ENCODE data around the gene HTRA1.

The HTRA1 gene

GRCh38 chr10:122480146-122480833 is 18.9 kb downstream of the HTRA1 start:
- H3K27ac ChIP-seq, result peak overlapping the region; percentile 75
- no peak for TF ChIP-seq CTCF (conservative IDR thresholded peaks at IDR 0.05; ENCODE audit: low read depth)
- no peak for DNase-seq (ENCODE audit: low spot score)
- POLR2A ChIA-PET (ENCODE audit: low non-redundant PET), result no interaction called here
- CTCF ChIA-PET, result interaction anchor here (0.6 to 1.1 kb wide), 2 partner anchors 11 to 125 kb away, joined by 3 to 4 read pairs; no protein-coding TSS in a partner anchor

GRCh38 chr10:122481296-122482056 is 20.1 kb downstream of the HTRA1 start:
- H3K27ac ChIP-seq, result peak overlapping the region; percentile 56
- ChIA-PET CTCF (interaction anchor here (0.6 kb wide), 1 partner anchor 84 kb away, joined by 4 read pairs; no protein-coding TSS in a partner anchor), POLR2A (ENCODE audit: low non-redundant PET) (no interaction called here)
- no peak for TF ChIP-seq CTCF (conservative IDR thresholded peaks at IDR 0.05; ENCODE audit: low read depth)
- DNase-seq (ENCODE audit: low spot score), result no peak

GRCh38 chr10:122484276-122485060 is 23.1 kb downstream of the HTRA1 start:
- no peak for DNase-seq (ENCODE audit: low spot score)
- CTCF ChIA-PET, result no interaction called here
- POLR2A ChIA-PET (ENCODE audit: low non-redundant PET), result no interaction called here

GRCh38 chr10:122485670-122486069 is 24.3 kb downstream of the HTRA1 start:
- DNase-seq (ENCODE audit: low spot score), result no peak
- ChIA-PET CTCF (no interaction called here), POLR2A (ENCODE audit: low non-redundant PET) (no interaction called here)
- H3K27ac ChIP-seq, result peak overlapping the region; percentile 60
- no peak for TF ChIP-seq CTCF (conservative IDR thresholded peaks at IDR 0.05; ENCODE audit: low read depth)

More at GRCh38 chr10:122484276-122485060, 23.1 kb downstream of the HTRA1 start:
- peak overlapping the region; percentile 63 for H3K27ac ChIP-seq
- no peak for TF ChIP-seq CTCF (conservative IDR thresholded peaks at IDR 0.05; ENCODE audit: low read depth)

GRCh38 chr10:122486406-122487080 is 25.2 kb downstream of the HTRA1 start:
- CTCF ChIA-PET, result no interaction called here

More at GRCh38 chr10:122486406-122487080, 25.2 kb downstream of the HTRA1 start:
- H3K27ac ChIP-seq, result peak overlapping the region; percentile 73
- DNase-seq (ENCODE audit: low spot score), result no peak
- TF ChIP-seq CTCF (conservative IDR thresholded peaks at IDR 0.05; ENCODE audit: low read depth), result no peak
- POLR2A ChIA-PET (ENCODE audit: low non-redundant PET), result interaction anchor here (0.5 kb wide), 1 partner anchor 117 kb away, joined by 3 read pairs; no protein-coding TSS in a partner anchor

All from RWPE1 (cell line).